MG63 (cell line): ENCODE results near the gene ELANE. TPM values are rescaled to one million over a fixed set of nuclear protein-coding genes. Genes with fewer than 3 reads are reported as not detected.
"Not testable (repeated sequence)": the region's sequence is repeated elsewhere in the genome, so short reads cannot be mapped to it uniquely, and the experiment has no call there.

Experiments used
- DNase-seq: peaks from one replicate; pipeline ENCODE4 v3.0.0-alpha.2; 2020
- H3K27me3 ChIP-seq: fragments of 250-450 bp; sonication (Bioruptor Pico); 2 replicates; pipeline ENCODE4 v1.5.1; 2020; ENCODE audit warnings: mild to moderate bottlenecking, moderate library complexity
- H3K36me3 ChIP-seq: fragments of 250-450 bp; sonication (Bioruptor Pico); 2 replicates; pipeline ENCODE4 v1.5.1; 2020; ENCODE audit warnings: mild to moderate bottlenecking, moderate library complexity
- H3K4me3 ChIP-seq: fragments of 250-450 bp; sonication (Bioruptor Pico); 2 replicates; pipeline ENCODE4 v1.5.1; 2020; ENCODE audit warnings: mild to moderate bottlenecking, moderate library complexity
- H3K9me3 ChIP-seq: fragments of 250-450 bp; sonication (Bioruptor Pico); 2 replicates; pipeline ENCODE4 v1.5.1; 2020; ENCODE audit warnings: mild to moderate bottlenecking, moderate library complexity
- total RNA-seq: library from RNA; depleted of rRNA; stranded (reverse); fragments of >200 nt; shearing (Covaris generic); gene quantifications from 2 replicates; pipeline ENCODE4 v1.2.3, GENCODE V29; 2014; ENCODE audit warnings: low replicate concordance

Gene ELANE
- total RNA-seq, 1 experiment from 2014 or later, result not detected

GRCh38 chr19:850979-851335 is 1.1 kb upstream of the ELANE start:
- Histone ChIP-seq H3K36me3 (no peaks in the 10 kb centered on the region), H3K9me3 (no peaks in the 10 kb centered on the region), H3K4me3 (no peak overlapping the region), H3K27me3 (no peaks in the 10 kb centered on the region)
- no peak for DNase-seq

DNA sequence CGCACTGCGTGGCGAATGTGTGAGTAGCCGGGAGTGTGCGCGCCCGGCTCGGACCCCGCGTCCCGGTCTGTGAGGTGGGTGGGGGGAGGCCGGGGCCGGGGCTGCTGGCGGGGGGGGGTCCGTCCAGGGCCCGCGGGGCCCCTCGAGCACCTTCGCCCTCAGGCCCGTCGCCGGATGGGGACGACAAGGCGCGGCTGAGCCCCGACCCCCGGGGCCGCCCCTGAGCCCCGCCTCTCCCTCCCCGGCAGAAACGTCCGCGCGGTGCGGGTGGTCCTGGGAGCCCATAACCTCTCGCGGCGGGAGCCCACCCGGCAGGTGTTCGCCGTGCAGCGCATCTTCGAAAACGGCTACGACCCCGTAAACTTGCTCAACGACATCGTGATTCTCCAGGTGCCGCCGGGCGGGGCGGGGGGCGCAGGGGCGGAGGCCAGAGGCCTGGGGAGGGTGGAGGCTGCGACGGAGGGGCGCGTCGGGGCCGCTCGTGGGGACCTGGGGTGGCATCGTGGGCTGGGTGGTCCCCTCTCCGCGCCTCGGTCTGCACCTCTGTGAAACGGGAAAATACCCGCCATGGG is 997 bp downstream of the ELANE start:
- H3K27me3 ChIP-seq, result no peaks in the 10 kb centered on the region
- no peak overlapping the region for H3K4me3 ChIP-seq
- no peaks in the 10 kb centered on the region for H3K9me3 ChIP-seq
- no peak for DNase-seq
- no peaks in the 10 kb centered on the region for H3K36me3 ChIP-seq

DNA sequence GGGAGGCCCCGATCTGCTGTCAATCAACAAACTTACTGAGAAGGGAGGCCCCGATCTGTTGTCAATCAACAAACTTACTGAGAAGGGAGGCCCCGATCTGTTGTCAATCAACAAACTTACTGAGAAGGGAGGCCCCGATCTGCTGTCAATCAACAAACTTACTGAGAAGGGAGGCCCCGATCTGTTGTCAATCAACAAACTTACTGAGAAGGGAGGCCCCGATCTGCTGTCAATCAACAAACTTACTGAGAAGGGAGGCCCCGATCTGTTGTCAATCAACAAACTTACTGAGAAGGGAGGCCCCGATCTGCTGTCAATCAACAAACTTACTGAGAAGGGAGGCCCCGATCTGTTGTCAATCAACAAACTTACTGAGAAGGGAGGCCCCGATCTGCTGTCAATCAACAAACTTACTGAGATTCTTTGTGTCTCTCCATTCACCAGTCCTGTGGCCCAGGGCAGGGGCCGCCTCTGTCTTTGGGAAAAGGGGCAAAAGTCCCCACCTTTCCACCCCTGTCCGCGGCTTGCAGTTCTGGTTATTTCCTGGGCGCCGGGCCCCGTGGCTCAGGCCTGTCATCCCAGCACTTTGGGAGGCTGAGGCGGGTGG is 1.6 kb downstream of the ELANE start:
- H3K27me3 ChIP-seq, DNase-seq, H3K36me3 ChIP-seq, H3K9me3 ChIP-seq, H3K4me3 ChIP-seq: not testable (repeated sequence)

DNA sequence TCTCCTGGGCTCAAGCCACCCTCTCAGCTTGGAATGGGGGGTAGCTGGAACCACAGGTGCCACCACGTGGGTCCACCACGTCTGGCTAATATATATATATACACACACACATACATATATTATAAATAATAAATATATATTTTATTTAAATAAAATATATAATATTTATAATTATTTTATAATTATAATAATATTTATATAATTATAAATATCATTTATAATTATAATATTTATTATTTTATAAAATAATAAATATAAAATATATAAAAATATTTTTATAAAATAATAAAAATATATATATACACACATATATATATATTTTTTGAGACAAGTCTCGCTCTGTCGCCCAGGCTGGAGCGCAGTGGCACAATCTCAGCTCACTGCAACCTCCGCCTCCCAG is 2.4 kb downstream of the ELANE start:
- H3K4me3 ChIP-seq, result no peak overlapping the region
- H3K9me3 ChIP-seq, result no peaks in the 10 kb centered on the region
- H3K36me3 ChIP-seq, result no peaks in the 10 kb centered on the region
- H3K27me3 ChIP-seq, result no peaks in the 10 kb centered on the region
- DNase-seq, result no peak

GRCh38 chr19:855142-855541 is 3.0 kb downstream of the ELANE start:
- H3K27me3 ChIP-seq, result no peaks in the 10 kb centered on the region
- no peak for DNase-seq

DNA sequence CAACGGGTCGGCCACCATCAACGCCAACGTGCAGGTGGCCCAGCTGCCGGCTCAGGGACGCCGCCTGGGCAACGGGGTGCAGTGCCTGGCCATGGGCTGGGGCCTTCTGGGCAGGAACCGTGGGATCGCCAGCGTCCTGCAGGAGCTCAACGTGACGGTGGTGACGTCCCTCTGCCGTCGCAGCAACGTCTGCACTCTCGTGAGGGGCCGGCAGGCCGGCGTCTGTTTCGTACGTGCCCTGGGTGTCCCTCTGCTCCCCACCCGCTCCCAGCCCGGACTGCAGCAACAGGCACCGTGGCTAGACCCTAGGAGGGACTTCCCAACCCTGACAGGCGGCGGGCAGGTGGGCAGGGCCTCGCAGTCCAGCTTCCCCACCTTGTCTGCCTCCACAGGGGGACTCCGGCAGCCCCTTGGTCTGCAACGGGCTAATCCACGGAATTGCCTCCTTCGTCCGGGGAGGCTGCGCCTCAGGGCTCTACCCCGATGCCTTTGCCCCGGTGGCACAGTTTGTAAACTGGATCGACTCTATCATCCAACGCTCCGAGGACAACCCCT is 3.5 kb downstream of the ELANE start:
- Histone ChIP-seq H3K4me3 (no peak overlapping the region), H3K9me3 (no peaks in the 10 kb centered on the region)
- DNase-seq, result no peak

More at GRCh38 chr19:855142-855541, 3.0 kb downstream of the ELANE start:
- no peak overlapping the region for H3K4me3 ChIP-seq
- no peaks in the 10 kb centered on the region for H3K9me3 ChIP-seq
- H3K36me3 ChIP-seq, result no peaks in the 10 kb centered on the region

GRCh38 chr19:858284-858683 is 6.2 kb downstream of the ELANE start:
- no peaks in the 10 kb centered on the region for H3K36me3 ChIP-seq
- H3K4me3 ChIP-seq, result no peak overlapping the region
- no peaks in the 10 kb centered on the region; the same call in 1 of the 2 replicates for H3K27me3 ChIP-seq
- H3K9me3 ChIP-seq, result no peaks in the 10 kb centered on the region
- no peak for DNase-seq

More for the DNA sequence above, 3.5 kb downstream of the ELANE start:
- Histone ChIP-seq H3K27me3 (no peaks in the 10 kb centered on the region; the same call in 1 of the 2 replicates), H3K36me3 (no peaks in the 10 kb centered on the region)

DNA sequence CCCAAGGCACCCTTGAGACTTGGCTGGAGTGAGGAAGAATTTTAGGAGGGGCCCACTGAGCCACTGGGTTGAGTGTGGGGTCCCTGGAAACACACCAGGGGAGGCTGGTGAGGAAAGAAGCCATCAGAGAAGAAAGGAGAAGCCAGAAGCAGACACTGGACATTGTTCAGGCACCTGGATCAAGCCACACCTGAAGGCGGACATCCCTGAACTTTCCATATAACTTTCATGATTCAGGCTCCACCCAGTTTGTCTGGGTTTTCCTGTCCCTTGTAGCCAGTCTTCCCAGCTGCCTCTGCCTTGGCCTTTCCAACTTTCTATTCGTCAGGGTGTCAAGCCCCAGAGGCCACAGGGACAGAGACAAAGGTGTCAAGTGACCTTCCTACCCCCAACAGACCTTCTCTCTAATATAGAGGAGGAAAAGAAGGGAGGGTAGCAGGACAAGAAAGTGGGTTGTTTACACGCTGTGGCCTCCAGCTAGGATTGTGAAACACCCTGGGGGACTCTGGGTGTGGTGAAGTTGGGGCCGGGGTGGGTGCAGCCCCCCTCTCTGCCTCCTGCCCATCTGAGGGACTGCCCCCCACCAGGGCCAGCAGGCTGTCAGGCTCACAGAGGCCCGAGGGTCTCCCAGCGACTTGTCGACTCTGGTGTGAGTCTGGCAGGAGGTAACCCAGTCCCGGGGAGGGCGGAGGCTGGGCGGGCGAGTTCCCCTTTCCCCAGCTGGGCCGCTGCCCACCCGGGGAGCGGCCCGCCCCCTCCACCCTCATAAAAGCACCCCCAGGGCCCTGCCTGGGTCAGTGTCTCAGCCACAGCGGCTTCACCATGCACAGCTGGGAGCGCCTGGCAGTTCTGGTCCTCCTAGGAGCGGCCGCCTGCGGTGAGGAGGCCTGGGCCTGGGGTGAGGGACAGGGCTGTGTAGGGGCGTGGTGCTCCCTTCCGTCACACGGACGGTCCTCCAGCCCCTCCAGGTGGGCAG is 7.1 kb downstream of the ELANE start, which contains the start of gene CFD:
Gene CFD (plus strand): TSS at position 797 of the 976 bp plus-strand sequence. CDS start 26 bp downstream, at position 823.
- no peak within 1 kb of the TSS for H3K4me3 ChIP-seq
- no peaks in the 10 kb centered on the region for H3K36me3 ChIP-seq
- DNase-seq, result no peak

DNA sequence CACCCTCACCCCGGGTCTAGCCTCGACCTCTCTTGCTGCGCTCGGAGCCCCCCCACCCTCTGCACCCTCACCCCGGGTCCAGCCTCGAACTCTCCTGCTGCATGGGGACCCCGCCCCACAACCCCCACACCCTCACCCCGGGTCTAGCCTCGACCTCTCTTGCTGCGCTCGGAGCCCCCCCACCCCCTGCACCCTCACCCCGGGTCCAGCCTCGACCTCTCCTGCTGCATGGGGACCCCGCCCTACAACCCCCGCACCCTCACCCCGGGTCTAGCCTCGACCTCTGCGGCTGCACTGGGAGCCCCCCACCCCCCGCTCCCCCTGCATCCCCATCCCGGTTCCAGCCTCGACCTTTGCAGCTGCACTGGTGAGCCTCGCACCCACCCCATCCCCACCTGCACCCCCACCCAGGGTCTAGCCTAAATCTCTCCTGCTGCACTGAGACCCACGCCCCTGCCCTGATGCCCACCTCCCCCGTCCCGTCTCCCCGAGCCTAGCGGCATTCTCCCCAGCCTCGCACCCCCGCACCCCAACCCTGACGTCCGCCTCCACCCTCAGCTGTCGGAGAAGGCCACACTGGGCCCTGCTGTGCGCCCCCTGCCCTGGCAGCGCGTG is 9.1 kb downstream of the ELANE start:
- Histone ChIP-seq H3K27me3 (no peaks in the 10 kb centered on the region; the same call in 1 of the 2 replicates), H3K4me3 (no peak overlapping the region)
- DNase-seq, result no peak

More for the DNA sequence above, 7.1 kb downstream of the ELANE start, which contains the start of gene CFD:
- no peaks in the 10 kb centered on the region; the same call in 1 of the 2 replicates for H3K27me3 ChIP-seq
- H3K9me3 ChIP-seq, result no peaks in the 10 kb centered on the region

GRCh38 chr19:861756-862580 is 9.9 kb downstream of the ELANE start:
- DNase-seq, result no peak
- Histone ChIP-seq H3K36me3 (no peaks in the 10 kb centered on the region), H3K27me3 (no peaks in the 10 kb centered on the region; the same call in 1 of the 2 replicates), H3K4me3 (no peak overlapping the region), H3K9me3 (no peaks in the 10 kb centered on the region)

More for the DNA sequence above, 9.1 kb downstream of the ELANE start:
- Histone ChIP-seq H3K9me3 (no peaks in the 10 kb centered on the region), H3K36me3 (no peaks in the 10 kb centered on the region)

- Histone ChIP-seq H3K27me3 (no peaks in the 10 kb centered on the region; the same call in 1 of the 2 replicates), H3K36me3 (no peaks in the 10 kb centered on the region), H3K4me3 (no peak overlapping the region), H3K9me3 (no peaks in the 10 kb centered on the region)
- peak; percentile 40 for DNase-seq
These were observed 10.6 kb downstream of the ELANE start for GRCh38 chr19:862581-863314.

GRCh38 chr19:863315-863620 is 11.2 kb downstream of the ELANE start:
- H3K4me3 ChIP-seq, result no peak overlapping the region
- H3K27me3 ChIP-seq, result no peaks in the 10 kb centered on the region; the same call in 1 of the 2 replicates
- no peak for DNase-seq
- H3K36me3 ChIP-seq, result no peaks in the 10 kb centered on the region
- H3K9me3 ChIP-seq, result no peaks in the 10 kb centered on the region

DNA sequence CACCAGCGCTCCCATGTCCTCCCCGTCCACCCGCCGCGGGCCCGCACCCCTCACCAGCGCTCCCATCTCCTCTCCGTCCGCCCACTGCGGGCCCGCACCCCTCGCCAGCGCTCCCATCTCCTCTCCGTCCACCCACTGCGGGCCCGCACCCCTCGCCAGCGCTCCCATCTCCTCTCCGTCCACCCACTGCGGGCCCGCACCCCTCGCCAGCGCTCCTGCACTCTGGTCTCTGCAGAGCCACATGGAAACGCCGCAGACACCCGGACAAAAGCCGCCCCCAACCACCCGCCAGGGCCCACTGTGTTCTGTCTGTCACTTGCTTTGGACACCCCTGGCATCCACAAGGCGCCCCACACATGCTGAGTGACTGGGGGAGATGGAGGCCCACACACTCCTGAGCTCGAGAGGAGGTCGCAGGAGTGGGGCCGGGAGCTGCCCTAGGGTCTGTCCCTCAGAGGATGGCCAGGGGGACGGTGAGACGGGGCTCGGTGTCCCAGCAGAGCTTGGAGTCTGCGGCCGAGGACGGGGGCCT is 14.7 kb downstream of the ELANE start:
- H3K36me3 ChIP-seq, result peaks cover 5% of the 10 kb centered on the region; the same call in 1 of the 2 replicates
- H3K4me3 ChIP-seq, result no peak overlapping the region
- no peaks in the 10 kb centered on the region for H3K9me3 ChIP-seq
- no peaks in the 10 kb centered on the region for H3K27me3 ChIP-seq
- no peak for DNase-seq

GRCh38 chr19:867301-867793 is 15.2 kb downstream of the ELANE start:
- Histone ChIP-seq H3K4me3 (no peak overlapping the region), H3K9me3 (no peaks in the 10 kb centered on the region), H3K36me3 (peaks cover 5% of the 10 kb centered on the region; the same call in 1 of the 2 replicates), H3K27me3 (no peaks in the 10 kb centered on the region)
- DNase-seq, result no peak
